Smooth muscle cell of the brain vasculature (primary cell): ENCODE measurements around the gene PALM.
"Not testable (repeated sequence)": the region's sequence is repeated elsewhere in the genome, so short reads cannot be mapped to it uniquely, and the experiment has no call there.

Source experiments
- DNase-seq: peaks from one replicate; pipeline ENCODE4 v3.0.0-alpha.2; 2012; ENCODE audit warnings: low read depth, low spot score

PALM gene

DNA sequence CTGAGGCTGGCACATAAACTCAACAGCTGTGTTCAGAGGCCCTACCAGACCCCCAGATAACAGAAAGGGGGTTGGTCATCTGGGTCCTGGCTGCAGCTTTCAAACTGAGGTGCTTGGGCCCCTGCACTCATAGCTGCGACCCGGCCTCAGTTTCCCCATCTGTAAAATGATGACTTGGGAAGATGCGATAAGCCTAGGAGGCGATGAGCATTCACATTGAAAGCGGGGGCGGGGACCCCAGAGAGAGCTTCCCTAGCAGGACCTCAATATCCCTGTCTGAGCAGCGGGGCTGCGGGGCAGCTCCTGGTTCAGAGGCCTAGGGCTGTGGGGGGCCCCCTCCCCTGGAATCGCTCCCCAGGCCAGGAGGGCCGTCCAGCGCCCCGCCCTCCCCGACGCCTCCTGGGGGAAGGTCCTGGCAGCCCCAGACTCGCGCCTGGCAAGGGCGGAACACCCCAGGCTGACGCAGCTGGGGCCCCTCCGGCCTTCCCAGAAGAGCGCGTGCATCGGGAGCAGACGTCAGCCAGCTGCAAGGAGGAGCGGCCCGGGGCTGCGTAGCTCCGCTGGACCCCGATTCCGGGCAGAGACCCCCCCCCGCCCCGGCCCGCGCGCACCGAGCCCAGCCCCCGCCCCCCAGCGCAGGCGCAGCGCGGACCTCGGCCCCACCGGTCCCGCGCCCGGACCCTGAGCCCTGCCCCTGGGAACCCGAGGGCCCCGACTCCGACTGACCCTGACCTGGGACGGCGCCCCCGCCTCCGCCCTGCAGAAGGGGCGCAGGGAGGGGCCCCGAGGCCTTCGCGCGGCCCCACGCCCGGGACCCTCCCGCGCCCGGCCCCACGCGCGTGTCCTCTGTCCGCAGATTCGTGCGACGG is 29.1 kb upstream of the PALM start:
- peak; percentile 35 for DNase-seq

DNA sequence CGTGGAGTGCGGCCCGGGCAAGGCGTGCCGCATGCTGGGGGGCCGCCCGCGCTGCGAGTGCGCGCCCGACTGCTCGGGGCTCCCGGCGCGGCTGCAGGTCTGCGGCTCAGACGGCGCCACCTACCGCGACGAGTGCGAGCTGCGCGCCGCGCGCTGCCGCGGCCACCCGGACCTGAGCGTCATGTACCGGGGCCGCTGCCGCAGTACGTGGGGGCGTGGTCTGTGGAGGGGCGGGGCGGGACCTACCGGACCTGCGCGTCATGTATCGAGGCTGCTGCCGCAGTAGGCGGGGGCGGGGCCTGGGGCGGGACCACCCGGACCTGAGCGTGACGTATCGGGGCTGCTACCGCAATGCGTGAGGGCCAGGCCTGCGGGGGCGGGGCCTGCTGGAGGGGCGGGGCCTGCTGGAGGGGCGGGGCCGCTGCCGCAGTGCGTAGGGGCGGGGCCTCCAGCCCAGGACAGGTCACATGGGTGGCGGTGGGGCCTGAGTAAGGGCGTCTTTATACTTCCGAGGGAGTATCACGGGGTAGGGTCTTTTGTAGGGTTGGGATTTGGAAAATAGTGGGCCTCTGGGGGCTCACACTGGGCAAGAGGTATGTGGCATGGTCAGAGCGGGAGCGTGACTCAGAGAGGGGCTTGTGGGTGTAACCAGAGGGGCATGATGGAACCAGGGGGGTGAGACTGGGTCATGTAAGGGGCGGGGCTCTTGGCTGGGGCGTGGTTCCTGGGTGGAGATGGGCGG is 28.3 kb upstream of the PALM start:
- peak; percentile 93 for DNase-seq

DNA sequence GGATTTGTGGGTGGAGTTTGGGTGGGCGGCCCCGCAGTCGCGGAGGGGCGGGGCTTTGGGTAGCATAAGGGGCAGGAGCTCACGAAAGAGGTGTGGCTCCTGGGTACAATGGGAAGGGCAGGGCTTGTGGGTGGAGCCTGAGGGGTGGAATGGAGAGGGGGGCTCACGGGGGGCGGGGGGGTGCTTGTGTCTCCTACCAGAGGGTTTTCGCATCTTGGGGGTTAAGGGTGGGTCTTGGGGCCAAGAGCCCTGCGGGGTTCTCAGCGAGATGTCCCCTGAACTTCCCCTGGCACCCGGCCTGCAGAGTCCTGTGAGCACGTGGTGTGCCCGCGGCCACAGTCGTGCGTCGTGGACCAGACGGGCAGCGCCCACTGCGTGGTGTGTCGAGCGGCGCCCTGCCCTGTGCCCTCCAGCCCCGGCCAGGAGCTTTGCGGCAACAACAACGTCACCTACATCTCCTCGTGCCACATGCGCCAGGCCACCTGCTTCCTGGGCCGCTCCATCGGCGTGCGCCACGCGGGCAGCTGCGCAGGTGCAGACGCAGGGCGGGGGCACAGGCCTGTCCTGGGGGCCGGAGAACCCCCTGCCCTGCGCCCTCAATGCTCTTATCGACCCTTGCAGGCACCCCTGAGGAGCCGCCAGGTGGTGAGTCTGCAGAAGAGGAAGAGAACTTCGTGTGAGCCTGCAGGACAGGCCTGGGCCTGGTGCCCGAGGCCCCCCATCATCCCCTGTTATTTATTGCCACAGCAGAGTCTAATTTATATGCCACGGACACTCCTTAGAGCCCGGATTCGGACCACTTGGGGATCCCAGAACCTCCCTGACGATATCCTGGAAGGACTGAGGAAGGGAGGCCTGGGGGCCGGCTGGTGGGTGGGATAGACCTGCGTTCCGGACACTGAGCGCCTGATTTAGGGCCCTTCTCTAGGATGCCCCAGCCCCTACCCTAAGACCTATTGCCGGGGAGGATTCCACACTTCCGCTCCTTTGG is 27.4 kb upstream of the PALM start:
- DNase-seq, result peak; percentile 87

DNA sequence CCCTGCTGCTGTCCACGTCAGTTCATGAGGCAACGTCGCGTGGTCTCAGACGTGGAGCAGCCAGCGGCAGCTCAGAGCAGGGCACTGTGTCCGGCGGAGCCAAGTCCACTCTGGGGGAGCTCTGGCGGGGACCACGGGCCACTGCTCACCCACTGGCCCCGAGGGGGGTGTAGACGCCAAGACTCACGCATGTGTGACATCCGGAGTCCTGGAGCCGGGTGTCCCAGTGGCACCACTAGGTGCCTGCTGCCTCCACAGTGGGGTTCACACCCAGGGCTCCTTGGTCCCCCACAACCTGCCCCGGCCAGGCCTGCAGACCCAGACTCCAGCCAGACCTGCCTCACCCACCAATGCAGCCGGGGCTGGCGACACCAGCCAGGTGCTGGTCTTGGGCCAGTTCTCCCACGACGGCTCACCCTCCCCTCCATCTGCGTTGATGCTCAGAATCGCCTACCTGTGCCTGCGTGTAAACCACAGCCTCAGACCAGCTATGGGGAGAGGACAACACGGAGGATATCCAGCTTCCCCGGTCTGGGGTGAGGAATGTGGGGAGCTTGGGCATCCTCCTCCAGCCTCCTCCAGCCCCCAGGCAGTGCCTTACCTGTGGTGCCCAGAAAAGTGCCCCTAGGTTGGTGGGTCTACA is 25.9 kb upstream of the PALM start:
- DNase-seq, result no peak

DNA sequence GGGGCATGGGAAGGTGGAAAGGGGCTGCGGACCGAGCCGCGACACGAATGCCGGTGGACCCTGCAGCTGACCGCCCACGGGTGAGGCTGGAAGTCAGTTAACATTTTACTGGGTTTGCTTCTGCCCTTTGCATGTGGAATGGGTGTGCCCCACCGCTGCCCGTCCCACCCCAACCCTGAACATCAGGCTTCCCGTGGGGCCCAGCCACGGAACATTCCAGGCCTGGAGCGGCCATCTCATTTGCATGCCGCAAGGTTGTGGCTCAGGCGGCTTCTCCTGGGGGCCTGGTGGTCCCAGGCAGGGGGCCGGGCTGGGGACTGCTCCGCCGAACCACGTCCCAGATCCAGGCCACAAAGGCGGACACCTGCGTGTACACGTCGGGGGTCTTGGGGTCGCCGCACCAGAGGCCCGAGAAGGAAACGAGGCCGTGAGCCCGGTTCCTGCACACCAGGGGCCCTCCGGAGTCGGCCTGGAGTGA is 23.2 kb upstream of the PALM start:
- no peak for DNase-seq

DNA sequence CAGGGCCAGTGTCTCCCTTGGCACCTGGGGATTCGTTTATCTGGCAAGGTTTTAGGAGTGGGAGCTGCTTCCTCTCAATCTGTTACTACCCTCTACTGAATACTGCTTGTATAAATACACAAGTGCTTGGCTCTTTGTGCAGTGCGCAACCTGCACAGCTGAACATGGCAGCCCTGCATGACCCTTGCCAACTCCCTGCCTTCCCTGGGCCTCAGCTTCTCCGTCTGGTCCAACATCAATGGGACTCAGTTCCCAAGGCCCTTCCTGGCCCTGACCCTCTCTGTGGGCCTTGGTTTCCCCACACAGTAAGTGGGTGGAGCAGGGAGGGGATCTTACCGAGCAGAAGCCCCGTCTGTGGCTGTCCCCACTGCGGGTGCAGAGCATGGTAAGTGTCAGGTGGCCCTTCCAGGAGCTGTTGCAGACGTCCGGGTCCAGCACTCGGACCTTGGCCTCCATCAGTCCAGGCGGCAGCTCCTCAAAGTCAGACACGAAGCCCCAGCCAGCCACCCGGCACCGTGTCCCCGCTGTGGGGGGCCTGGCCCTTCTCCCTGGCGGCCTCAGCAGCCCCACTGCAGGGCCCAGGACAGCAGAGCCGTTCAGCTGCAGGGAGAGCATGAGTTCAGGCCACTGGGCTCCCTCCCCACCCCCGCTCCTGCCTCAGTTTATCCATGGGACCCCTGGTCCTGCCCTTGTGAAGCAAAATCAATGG is 22.0 kb upstream of the PALM start:
- no peak for DNase-seq

DNA sequence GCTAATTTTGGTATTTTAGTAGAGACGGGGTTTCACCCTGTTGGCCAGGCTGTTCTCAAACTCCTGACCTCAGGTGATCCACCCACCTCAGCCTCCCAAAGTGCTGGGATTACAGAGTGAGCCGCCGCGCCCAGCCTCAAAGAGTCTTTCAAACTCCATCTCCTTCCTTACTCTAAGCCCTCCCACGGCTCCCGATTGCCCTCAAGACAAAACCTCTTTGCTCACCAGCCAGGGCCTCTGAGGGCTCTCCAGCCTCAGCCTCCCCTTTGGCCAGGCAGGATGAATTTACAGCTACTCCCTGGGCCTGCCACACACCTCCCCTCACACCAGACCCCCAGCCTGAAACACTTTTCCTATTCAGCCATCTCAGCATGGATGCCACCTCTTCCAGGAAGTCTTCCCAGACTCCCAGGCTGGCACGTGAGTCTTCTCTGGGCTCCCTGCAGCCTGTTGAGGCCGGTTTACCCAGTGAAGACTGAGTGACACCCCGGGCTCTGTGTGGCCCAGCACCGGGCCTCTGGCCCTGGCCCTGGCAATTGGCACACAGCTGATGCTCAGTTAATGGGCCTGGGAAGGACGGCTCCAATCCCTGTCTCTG is 21.1 kb upstream of the PALM start:
- no peak for DNase-seq

DNA sequence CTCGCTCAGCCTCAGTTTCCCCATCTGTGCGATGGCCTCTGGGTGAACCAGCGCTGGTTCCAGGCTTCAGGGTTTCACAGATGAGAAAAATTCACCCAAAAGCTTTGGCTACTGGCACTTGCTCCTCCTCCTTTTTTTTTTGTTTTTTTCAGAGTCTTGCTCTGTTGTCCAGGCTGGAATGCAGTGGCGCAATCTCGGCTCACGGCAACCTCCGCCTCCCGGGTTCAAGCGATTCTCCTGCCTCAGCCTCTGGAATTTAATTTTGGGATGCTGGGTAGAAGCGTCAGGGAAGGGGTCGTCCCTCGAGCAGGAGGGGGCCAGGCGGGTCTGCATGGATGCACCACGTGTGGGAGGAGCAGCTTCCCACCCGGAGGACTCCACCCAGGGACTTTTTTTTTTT is 20.5 kb upstream of the PALM start:
- no peak for DNase-seq

DNA sequence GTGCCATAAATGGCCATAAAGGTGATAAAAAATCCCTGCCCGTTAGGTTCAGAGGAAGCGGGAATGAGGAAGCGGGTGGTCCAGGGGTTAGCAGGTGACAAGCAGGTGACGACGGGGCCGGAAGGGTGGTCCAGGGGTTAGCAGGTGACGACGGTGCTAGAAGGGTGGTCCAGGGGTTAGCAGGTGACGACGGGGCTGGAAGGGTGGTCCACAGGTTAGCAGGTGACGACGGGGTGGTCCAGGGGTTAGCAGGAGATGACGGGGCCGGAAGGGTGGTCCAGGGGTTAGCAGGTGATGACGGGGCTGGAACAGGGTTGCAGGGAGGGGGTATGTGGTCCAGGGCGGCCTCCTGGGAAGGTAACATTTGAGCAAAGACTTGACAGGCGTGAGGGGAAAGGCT is 19.7 kb upstream of the PALM start:
- no peak for DNase-seq

DNA sequence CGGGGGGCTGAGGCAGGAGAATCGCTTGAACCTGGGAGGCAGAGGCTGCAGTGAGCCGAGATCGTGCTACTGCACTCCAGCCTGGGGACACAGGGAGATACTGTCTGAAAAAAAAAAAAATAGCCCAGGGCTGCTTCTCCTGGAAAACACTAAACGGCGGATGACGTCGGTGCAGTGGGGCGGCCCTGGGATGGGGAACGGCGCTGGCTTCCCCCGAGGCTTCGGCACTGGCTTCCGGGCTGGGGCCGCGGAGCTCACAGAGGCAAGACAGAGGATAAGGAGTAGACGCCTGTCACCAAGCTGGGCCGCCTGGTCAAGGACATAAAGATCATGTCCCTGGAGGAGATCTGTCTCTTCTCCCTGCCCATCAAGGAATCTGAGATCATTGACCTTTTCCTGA is 18.5 kb upstream of the PALM start:
- no peak for DNase-seq

DNA sequence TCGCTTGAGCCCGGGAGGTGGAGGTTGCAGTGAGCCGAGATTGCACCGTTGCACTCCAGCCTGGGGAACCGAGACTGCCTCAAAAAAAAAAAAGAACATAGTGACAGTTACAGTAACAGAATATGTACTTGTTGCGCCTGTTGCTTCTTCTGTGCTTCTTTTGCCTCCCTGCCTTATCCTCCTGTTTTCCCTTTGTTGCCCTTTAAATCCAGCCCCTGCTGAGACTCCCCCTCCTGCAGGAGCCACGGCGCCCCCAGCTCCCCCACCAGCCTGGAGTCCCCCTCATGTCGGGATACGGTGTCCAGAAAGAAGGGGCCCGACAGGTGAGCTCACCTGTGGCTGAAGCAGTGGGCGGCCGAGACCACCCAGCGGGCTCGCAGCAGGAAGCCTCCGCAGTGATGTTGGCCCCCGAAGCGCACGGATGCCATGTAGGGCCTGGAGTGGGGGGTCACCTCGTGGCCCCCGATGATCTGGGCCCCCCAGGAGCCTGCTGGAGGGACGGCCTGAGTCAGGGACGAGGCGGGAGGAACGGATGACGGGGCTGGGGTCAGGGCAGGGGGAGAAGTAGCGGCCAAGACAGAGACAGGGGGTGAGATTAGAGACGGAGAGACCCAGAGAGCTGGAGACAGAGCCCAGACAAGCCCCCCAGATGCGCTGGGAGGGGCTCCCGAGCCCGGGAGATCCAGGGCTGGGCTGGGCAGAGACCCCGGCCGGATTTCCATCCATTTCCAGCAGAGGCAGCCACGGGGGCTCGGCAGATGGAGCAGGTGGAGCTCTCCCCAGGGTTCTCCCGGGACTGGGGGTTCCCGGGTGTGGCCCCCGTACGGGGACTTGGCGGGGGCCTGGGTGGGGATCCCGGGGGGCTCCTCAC is 14.0 kb upstream of the PALM start:
- DNase-seq, result no peak

DNA sequence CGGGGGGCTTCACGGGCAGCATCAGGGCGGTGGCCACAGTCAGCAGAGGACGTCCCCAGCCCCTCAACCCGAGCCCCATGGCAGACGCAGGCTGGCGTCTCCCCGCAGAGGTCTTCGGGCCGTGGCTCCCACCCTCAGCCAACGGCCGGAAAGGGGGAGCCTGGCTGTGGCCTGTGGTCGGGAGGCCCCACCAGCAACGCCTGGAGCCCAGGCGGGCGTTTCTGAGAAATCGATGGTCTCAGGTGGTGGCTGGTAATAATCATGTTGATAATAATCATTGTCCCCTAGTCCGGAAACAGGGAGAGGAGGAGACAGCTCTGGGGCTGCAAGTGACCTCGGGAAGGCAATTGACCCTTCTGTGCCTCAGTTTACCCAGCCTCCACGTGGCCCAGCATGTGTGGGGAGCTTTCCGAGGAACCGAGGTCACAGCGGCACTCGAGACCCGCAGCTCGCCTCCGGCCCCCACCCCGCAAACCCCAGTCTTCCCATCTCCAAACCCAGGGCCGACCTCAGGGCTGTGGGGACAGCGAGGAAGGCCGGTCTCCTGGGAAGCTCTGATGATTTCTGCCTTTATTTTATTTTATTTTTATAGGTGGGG is 13.3 kb upstream of the PALM start, which contains the start of gene PRSS57:
PRSS57 (minus strand) TSS at position 101 of the 598 bp plus-strand sequence; CDS start at position 79, 22 bp downstream.
- no peak for DNase-seq

DNA sequence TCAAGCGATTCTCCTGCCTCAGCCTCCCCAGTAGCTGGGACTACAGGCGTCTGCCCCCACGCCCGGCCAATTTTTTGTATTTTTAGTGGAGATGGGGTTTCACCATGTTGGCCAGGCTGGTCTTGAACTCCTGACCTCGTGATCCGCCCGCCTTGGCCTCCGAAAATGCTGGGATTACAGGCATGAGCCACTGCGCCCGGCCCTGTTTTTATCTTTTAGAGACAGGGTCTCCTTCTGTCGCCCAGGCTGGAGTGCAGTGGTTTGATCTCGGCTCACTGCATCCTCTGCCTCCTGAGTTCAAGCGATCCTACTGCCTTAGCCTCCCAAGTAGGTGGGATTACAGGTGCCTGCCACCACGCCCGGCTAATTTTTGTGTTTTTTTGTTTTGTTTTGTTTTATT is 10.2 kb upstream of the PALM start:
- DNase-seq, result not testable (repeated sequence)

DNA sequence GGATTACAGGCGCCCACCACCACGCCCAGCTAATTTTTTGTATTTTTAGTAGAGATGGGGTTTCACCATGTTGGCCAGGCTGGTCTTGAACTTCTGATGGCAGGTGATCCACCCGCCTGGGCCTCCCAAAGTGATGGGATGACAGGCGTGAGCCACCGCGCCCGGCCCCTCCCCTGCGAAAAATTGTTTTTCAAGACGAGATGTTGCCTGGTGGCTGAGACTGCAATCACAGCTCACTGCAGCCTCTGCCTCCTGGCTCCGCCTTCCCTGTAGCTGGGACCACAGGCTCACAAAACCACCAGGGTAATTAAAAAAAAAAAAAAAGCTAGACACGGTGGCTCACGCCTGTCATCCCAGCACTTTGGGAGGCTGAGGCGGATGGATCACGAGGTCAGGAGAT is 8.8 kb upstream of the PALM start:
- DNase-seq, result not testable (repeated sequence)

DNA sequence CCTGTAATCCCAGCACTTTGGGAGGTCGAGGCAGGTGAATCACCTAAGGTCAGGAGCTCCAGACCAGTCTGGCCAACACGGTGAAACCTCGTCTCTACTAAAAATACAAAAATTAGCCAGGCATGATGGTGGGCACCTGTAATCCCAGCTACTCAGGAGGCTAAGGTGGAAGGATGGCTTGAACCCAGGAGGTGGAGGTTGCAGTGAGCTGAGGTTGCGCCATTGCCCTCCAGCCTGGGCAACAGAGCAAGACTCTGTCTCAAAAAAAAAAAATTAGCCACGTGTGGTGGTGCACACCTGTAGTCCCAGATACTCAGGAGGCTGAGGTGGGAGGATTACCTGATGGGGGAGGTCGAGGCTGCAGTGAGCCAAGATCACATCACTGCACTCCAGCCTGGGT is 5.9 kb upstream of the PALM start:
- not testable (repeated sequence) for DNase-seq

DNA sequence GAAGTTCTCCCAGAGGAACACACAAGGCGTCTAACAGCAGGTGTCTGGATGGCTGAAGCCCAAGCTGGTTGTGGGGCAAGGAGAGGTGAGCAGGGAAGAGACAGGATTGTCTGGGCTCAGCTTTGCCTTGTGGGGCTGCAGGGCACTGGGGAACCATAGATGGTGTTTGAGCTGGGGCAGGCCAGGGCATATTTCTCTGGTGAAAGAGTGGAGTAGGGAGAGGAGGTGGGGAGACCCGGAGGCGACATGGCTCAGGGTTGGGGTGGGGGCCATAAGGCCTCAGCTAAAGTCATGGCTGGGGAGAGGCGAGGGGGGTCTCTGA is 5.4 kb upstream of the PALM start:
- no peak for DNase-seq

DNA sequence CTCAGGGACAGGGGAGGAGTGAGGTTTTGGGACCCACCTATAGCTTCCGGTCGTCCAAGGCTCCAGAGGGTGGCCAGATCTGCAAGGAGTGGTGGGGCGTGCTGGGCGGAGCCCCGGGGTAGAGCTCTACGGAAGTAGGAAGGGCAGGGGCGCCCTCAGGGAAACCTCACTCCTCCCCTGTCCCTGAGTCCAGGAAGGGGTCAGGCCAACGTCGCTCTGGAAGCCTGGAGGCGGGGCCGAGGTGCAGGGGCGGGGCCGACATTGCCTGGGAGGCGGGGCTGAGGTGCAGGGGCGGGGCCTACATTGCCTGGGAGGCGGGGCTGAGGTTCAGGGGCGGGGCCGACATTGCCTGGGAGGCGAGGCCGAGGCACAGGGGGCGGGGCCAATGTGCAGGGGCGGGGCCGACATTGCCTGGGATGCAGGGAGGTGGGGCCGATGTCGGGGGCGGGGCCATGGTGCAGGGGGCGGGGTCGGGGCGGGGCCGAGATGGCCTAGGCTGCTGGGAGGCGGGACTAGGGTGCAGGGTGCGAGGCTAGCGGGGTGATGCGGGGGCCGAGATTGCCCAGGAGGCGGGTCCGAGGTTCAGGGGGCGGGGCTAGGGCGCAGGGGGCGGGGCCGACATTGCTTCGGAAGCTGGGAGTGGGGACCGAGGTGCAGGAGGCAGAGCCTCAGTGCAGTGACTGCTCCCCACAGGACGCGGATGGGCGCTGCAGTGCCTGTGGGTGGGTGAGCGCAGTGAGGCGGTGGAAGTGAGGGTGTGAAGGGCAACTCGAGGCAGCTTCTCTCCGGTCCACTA is 4.9 kb upstream of the PALM start:
- DNase-seq, result no peak

DNA sequence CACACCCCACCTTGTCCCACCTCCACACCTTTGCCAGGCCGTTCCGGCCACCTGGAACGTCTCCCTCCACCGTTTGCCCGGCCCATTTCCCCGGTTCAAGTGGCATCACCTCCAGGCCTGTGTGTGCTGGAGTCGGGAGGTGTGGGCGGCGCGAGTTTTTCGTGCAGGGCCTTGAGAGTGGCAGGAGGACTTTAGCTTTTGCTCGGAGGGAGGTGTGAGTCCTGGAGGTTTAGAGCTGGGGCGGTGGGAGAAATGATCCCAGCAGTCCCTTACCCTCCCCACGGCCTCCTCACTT is 4.3 kb upstream of the PALM start:
- DNase-seq, result no peak
